ENCODE measurements around the gene ACTL6B. TPM values are rescaled to one million over a fixed set of nuclear protein-coding genes. Genes with fewer than 3 reads are reported as not detected.

Gene ACTL6B
- total RNA-seq, 1 experiment from 2014 or later = not detected

DNA sequence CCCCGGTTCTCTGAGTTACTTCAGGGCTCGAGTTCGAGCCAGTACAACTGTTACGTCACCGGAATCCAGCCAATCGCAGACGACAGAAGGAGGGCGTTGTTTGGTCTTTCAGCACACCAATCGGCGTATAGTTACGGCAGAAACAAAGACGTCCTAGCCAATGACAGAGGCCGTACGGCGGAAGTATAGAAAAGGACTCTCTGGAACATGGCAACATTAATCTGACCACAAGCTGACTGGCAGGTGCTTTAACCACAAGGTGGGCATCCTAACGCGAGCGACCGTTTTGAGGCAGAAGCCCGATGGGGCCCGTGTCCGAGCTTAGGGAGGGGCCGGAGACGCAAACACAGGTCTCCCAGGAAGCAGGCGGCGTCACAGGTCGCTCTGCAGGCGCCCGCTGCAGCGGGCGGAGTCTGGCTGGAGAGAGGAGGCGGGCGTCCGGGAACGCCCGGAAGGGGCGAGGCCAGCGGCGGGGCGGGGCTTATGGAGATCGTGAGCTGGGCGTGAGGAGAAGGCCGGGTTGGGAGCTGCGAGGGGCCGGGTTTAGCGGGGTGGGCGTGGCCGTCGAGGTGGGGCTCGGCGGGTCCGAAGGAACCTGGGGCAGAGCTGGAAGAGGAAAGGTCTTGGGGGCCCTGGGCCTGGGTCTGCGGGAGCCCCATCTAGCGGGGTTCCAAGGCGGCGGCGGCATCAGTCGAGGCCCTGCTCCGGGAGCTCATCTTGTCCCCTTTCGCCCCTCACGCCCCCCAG lies 44.1 kb downstream of the ACTL6B start, which contains the start of gene MOSPD3:
Gene MOSPD3, plus strand, starts transcription at position 558 of the 747 bp plus-strand sequence. CDS start 252 bp downstream, outside the sequence.
- intact Hi-C loops (cut with micrococcal nuclease; ENCODE audit: unreplicated experiment) = loop anchor here (1.0 kb wide), 2 partner anchors 26 to 61 kb away; partner anchors contain the start of genes FBXO24, GNB2 and LRCH4
- Histone ChIP-seq H3K27me3 (replicated peaks; ENCODE audit: control insufficient read depth, insufficient read depth, low read length) (no peaks in the 10 kb centered on the region), H3K4me1 (peaks cover 10% of the 10 kb centered on the region; the same call in 1 of the 2 replicates), H3K36me3 (ENCODE audit: control insufficient read depth, insufficient read depth, low read length) (no peaks in the 10 kb centered on the region), H3K9me3 (no peaks in the 10 kb centered on the region), H3K4me3 (ENCODE audit: low read depth, low read length) (peak within 1 kb of the TSS; percentile 50)
- BruUV-seq (replicated peaks) = no TSS peak
- Mint-ChIP-seq H3K4me1 (ENCODE audit: low read depth, unreplicated experiment) (no peaks in the 10 kb centered on the region), H3K36me3 (ENCODE audit: insufficient read depth, unreplicated experiment) (peaks cover 21% of the 10 kb centered on the region), H3K27ac (ENCODE audit: unreplicated experiment) (peak within 1 kb of the TSS; percentile 95), H3K27me3 (ENCODE audit: insufficient read depth, unreplicated experiment) (no peaks in the 10 kb centered on the region), H3K4me3 (ENCODE audit: unreplicated experiment) (peak within 1 kb of the TSS; percentile 86), H3K9me3 (ENCODE audit: unreplicated experiment) (no peaks in the 10 kb centered on the region)
- TF ChIP-seq, protein P1, sequence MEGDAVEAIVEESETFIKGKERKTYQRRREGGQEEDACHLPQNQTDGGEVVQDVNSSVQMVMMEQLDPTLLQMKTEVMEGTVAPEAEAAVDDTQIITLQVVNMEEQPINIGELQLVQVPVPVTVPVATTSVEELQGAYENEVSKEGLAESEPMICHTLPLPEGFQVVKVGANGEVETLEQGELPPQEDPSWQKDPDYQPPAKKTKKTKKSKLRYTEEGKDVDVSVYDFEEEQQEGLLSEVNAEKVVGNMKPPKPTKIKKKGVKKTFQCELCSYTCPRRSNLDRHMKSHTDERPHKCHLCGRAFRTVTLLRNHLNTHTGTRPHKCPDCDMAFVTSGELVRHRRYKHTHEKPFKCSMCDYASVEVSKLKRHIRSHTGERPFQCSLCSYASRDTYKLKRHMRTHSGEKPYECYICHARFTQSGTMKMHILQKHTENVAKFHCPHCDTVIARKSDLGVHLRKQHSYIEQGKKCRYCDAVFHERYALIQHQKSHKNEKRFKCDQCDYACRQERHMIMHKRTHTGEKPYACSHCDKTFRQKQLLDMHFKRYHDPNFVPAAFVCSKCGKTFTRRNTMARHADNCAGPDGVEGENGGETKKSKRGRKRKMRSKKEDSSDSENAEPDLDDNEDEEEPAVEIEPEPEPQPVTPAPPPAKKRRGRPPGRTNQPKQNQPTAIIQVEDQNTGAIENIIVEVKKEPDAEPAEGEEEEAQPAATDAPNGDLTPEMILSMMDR (IDR thresholded peaks at IDR 0.05; ENCODE audit: insufficient read depth in 1 of 2, low read depth in 1 of 2, low read length in 1 of 2, severe bottlenecking in 1 of 2, unreplicated experiment in 1 of 2) = no peak
- DNase-seq = peak; percentile 99
- ChIA-PET CTCF (interaction anchor here (0.5 to 3.6 kb wide), 21 partner anchors 14 to 244 kb away, joined by 3 to 39 read pairs (median 4); partner anchors contain the start of genes EPHB4, FBXO24, GNB2 and LRCH4), POLR2A (interaction anchor here (0.6 to 1.6 kb wide), 25 partner anchors 9 to 263 kb away, joined by 3 to 60 read pairs (median 4); partner anchors contain the start of genes AGFG2, EPHB4, FBXO24 and GIGYF1)

DNA sequence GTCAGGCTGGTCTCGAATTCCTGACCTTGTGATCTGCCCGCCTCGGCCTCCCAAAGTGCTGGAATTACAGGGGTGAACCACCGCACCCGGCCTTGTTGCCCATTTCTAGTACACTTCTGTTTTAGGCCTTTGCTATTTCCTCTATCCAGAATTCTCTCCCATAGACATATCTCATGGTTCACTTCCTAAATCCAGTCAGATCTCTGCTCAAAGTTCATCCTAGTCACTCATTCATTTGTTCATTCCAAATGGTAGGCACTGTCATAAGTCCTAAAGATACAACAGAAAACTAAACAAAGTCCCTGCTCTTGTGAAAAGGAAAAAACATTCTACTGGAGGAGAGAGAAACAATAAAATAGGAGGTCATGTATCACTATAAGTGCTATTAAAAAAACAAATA lies 46.3 kb downstream of the ACTL6B start:
- no peaks in the 10 kb centered on the region for H3K9me3 Mint-ChIP-seq (ENCODE audit: unreplicated experiment)
- Histone ChIP-seq H3K4me3 (ENCODE audit: low read depth, low read length) (no peak overlapping the region), H3K4me1 (peaks cover 10% of the 10 kb centered on the region; the same call in 1 of the 2 replicates), H3K36me3 (ENCODE audit: control insufficient read depth, insufficient read depth, low read length) (no peaks in the 10 kb centered on the region), H3K27me3 (replicated peaks; ENCODE audit: control insufficient read depth, insufficient read depth, low read length) (no peaks in the 10 kb centered on the region), H3K9me3 (no peaks in the 10 kb centered on the region)
- H3K4me1 Mint-ChIP-seq (ENCODE audit: low read depth, unreplicated experiment) = no peaks in the 10 kb centered on the region
- no peak overlapping the region for H3K27ac Mint-ChIP-seq (ENCODE audit: unreplicated experiment)
- no peak for DNase-seq
- H3K36me3 Mint-ChIP-seq (ENCODE audit: insufficient read depth, unreplicated experiment) = peaks cover 30% of the 10 kb centered on the region
- intact Hi-C loops (cut with micrococcal nuclease; ENCODE audit: unreplicated experiment) = no loop called here
- H3K4me3 Mint-ChIP-seq (ENCODE audit: unreplicated experiment) = peak overlapping the region; percentile 86
- TF ChIP-seq, protein P1 (IDR thresholded peaks at IDR 0.05; ENCODE audit: insufficient read depth in 1 of 2, low read depth in 1 of 2, low read length in 1 of 2, severe bottlenecking in 1 of 2, unreplicated experiment in 1 of 2) = no peak
- H3K27me3 Mint-ChIP-seq (ENCODE audit: insufficient read depth, unreplicated experiment) = no peaks in the 10 kb centered on the region
- ChIA-PET CTCF (interaction anchor here (0.6 kb wide), 2 partner anchors 70 to 119 kb away, joined by 3 read pairs; no protein-coding TSS in a partner anchor), POLR2A (no interaction called here)
- no TSS peak for BruUV-seq (replicated peaks)

DNA sequence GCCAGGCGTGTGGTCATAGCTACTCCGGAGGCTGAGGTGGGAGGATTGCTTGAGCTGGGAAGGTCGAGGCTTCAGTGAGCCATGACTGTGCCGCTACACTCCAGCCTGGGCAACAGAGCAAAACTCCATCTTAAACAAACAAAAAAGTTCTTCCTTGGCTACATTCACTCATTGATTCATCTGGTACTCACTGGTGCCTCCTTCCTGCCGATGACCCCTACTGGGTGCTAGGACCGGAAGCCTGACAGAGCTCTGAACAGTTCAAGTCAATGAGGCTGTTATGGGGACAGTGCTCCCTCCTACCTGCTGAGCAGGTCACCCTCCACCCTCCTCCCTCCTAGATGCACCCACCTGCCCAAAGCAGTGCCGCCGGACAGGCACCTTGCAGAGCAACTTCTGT lies 49.1 kb downstream of the ACTL6B start:
- POLR2A ChIA-PET = interaction anchor here (0.6 kb wide), 1 partner anchor 22 kb away, joined by 4 read pairs; no protein-coding TSS in a partner anchor
- H3K9me3 Mint-ChIP-seq (ENCODE audit: unreplicated experiment) = no peaks in the 10 kb centered on the region
- no peak overlapping the region for H3K4me3 ChIP-seq (ENCODE audit: low read depth, low read length)
- no peak for DNase-seq
- no peaks in the 10 kb centered on the region for H3K4me1 Mint-ChIP-seq (ENCODE audit: low read depth, unreplicated experiment)
- H3K27me3 Mint-ChIP-seq (ENCODE audit: insufficient read depth, unreplicated experiment) = no peaks in the 10 kb centered on the region
- intact Hi-C loops (cut with micrococcal nuclease; ENCODE audit: unreplicated experiment) = no loop called here
- CTCF ChIA-PET = interaction anchor here (2.2 kb wide), 1 partner anchor 23 kb away, joined by 7 read pairs; no protein-coding TSS in a partner anchor
- H3K36me3 Mint-ChIP-seq (ENCODE audit: insufficient read depth, unreplicated experiment) = peaks cover 25% of the 10 kb centered on the region
- peak overlapping the region; percentile 52 for H3K4me3 Mint-ChIP-seq (ENCODE audit: unreplicated experiment)
- H3K27me3 ChIP-seq (replicated peaks; ENCODE audit: control insufficient read depth, insufficient read depth, low read length) = no peaks in the 10 kb centered on the region
- TF ChIP-seq, protein P1 (IDR thresholded peaks at IDR 0.05; ENCODE audit: insufficient read depth in 1 of 2, low read depth in 1 of 2, low read length in 1 of 2, severe bottlenecking in 1 of 2, unreplicated experiment in 1 of 2) = no peak
- BruUV-seq (replicated peaks) = no TSS peak
- peaks cover 13% of the 10 kb centered on the region for H3K4me1 ChIP-seq
- no peaks in the 10 kb centered on the region for H3K9me3 ChIP-seq
- H3K27ac Mint-ChIP-seq (ENCODE audit: unreplicated experiment) = no peak overlapping the region
- H3K36me3 ChIP-seq (ENCODE audit: control insufficient read depth, insufficient read depth, low read length) = no peaks in the 10 kb centered on the region

All from Caco-2 (cell line).